Fibroblast of lung (primary cell): ENCODE data around the gene EMILIN3. TPM values are rescaled to one million over a fixed set of nuclear protein-coding genes. Genes with fewer than 3 reads are reported as not detected.
A peak's percentile ranks its signal among the peaks of the same experiment; 100 is the strongest.

Experiments used
- DNase-seq, 2 donors: peaks; one replicate each; pipeline versions ENCODE4 v3.0.0 to v3.0.0-alpha.2; 2010; ENCODE audit warnings: low read depth in 2 of 2
- H2AFZ ChIP-seq: 2 replicates; pipeline ENCODE4 v1.5.1; 2012; ENCODE audit warnings: low read length, control low read depth, inconsistent platforms
- H3K27ac ChIP-seq: 2 replicates; pipeline ENCODE4 v1.5.1; 2011; ENCODE audit warnings: low read length, control low read depth; ENCODE audit not compliant: insufficient read depth
- H3K27me3 ChIP-seq: 2 replicates; pipeline ENCODE4 v1.5.1; 2011; ENCODE audit warnings: mild to moderate bottlenecking, low read length; ENCODE audit not compliant: control insufficient read depth, insufficient read depth
- H3K36me3 ChIP-seq: 2 replicates; pipeline ENCODE4 v1.5.1; 2011; ENCODE audit warnings: low read length; ENCODE audit not compliant: control insufficient read depth, insufficient read depth
- H3K4me1 ChIP-seq: 2 replicates; pipeline ENCODE4 v1.5.1; 2011; ENCODE audit warnings: low read length; ENCODE audit not compliant: control insufficient read depth, insufficient read depth; ENCODE audit errors: extremely low read depth
- H3K4me2 ChIP-seq: 2 replicates; pipeline ENCODE4 v1.5.1; 2011; ENCODE audit warnings: low read length, control low read depth; ENCODE audit not compliant: insufficient read depth; ENCODE audit errors: extremely low read depth
- H3K4me3 ChIP-seq, 4 experiments: fragments of 200-600 bp in 1 of 4; sonication (generic) in 1 of 4; replicated peaks in 1 of 4; 2 replicates each; pipeline ENCODE4 v1.5.1; 2011 to 2016; ENCODE audit warnings: low read length in 4 of 4, low read depth in 3 of 4, mild to moderate bottlenecking in 3 of 4, control low read depth in 2 of 4, inconsistent platforms in 1 of 4, mixed read lengths in 1 of 4; ENCODE audit not compliant: insufficient read depth in 1 of 4; ENCODE audit errors: control extremely low read depth in 1 of 4
- H3K79me2 ChIP-seq: 2 replicates; pipeline ENCODE4 v1.5.1; 2012; ENCODE audit warnings: mild to moderate bottlenecking, low read length, inconsistent platforms; ENCODE audit not compliant: control insufficient read depth, insufficient read depth
- H3K9ac ChIP-seq: 2 replicates; pipeline ENCODE4 v1.5.1; 2011; ENCODE audit warnings: mild to moderate bottlenecking, low read length, control low read depth; ENCODE audit not compliant: insufficient read depth
- H3K9me3 ChIP-seq: 2 replicates; pipeline ENCODE4 v1.5.1; 2012; ENCODE audit warnings: low read depth, low read length; ENCODE audit not compliant: control insufficient read depth, insufficient read depth
- H4K20me1 ChIP-seq: 2 replicates; pipeline ENCODE4 v1.5.1; 2011; ENCODE audit warnings: low read length; ENCODE audit not compliant: control insufficient read depth, insufficient read depth; ENCODE audit errors: extremely low read depth
- CTCF ChIP-seq, 2 donors: IDR thresholded peaks in 1 of 2; conservative IDR thresholded peaks in 1 of 2; 1 replicate in 1 of 2; 2 replicates in 1 of 2; pipeline ENCODE4 v1.5.1; 2011 to 2012; ENCODE audit warnings: low read length in 2 of 2, control low read depth in 1 of 2, inconsistent platforms in 1 of 2, low read depth in 1 of 2, mild to moderate bottlenecking in 1 of 2
- EZH2 ChIP-seq: IDR thresholded peaks from 2 replicates; pipeline ENCODE4 v1.5.1; 2012; ENCODE audit warnings: low read length, control low read depth, mild to moderate bottlenecking; ENCODE audit errors: missing control alignments
- polyA plus RNA-seq, 2 donors: library from polyadenylated mRNA; depleted of rRNA in 1 of 2; stranded (reverse) in 1 of 2; unstranded in 1 of 2; fragments of >200 nt; gene quantifications; 2 replicates each; pipeline ENCODE4 v1.2.1, GENCODE V29; 2011 to 2012; ENCODE audit warnings: missing spikeins in 1 of 2
- total RNA-seq: library from RNA; depleted of rRNA; stranded (reverse); fragments of >200 nt; gene quantifications from 2 replicates; pipeline ENCODE4 v1.2.1, GENCODE V29; 2014

The EMILIN3 gene
- total and polyA plus RNA-seq, 2 donors (not counting 1 experiment from before 2014, with no cell fraction given), result 0.05 to 0.17 TPM

GRCh38 chr20:41369673-41370072 lies 3.1 kb upstream of the EMILIN3 start:
- H3K27me3 ChIP-seq, result peaks cover 27% of the 10 kb centered on the region
- H3K9me3 ChIP-seq, result no peaks in the 10 kb centered on the region
- H3K36me3 ChIP-seq, result no peaks in the 10 kb centered on the region
- H3K79me2 ChIP-seq, result no peaks in the 10 kb centered on the region
- H2AFZ ChIP-seq, result no peak overlapping the region
- no peaks in the 10 kb centered on the region for H4K20me1 ChIP-seq
- H3K4me3 ChIP-seq, result no peak overlapping the region
- H3K27ac ChIP-seq, result no peak overlapping the region
- no peak for TF ChIP-seq EZH2
- no peak for DNase-seq
- no peak overlapping the region for H3K9ac ChIP-seq
- no peak overlapping the region for H3K4me2 ChIP-seq
- no peaks in the 10 kb centered on the region for H3K4me1 ChIP-seq

- no peak overlapping the region for H3K9ac ChIP-seq
- no peaks in the 10 kb centered on the region for H3K4me1 ChIP-seq
- H3K36me3 ChIP-seq, result no peaks in the 10 kb centered on the region
- H3K27me3 ChIP-seq, result peaks cover 32% of the 10 kb centered on the region
- no peak overlapping the region for H3K4me3 ChIP-seq
- TF ChIP-seq CTCF (conservative IDR thresholded peaks at IDR 0.05 in 1 of 2, IDR thresholded peaks at IDR 0.05 in 1 of 2; ENCODE audit: low read depth in 1 of 2, low read length in 2 of 2), result peak in 1 of 2 donors; percentile 3
- no peak for TF ChIP-seq EZH2
- no peak overlapping the region for H3K4me2 ChIP-seq
- no peaks in the 10 kb centered on the region for H4K20me1 ChIP-seq
- no peaks in the 10 kb centered on the region for H3K9me3 ChIP-seq
- no peak for DNase-seq
- H3K27ac ChIP-seq, result no peak overlapping the region
- H3K79me2 ChIP-seq, result no peaks in the 10 kb centered on the region
- no peak overlapping the region for H2AFZ ChIP-seq
Observed at GRCh38 chr20:41367956-41368355, 1.3 kb upstream of the EMILIN3 start.

- Histone ChIP-seq H3K36me3 (no peaks in the 10 kb centered on the region), H4K20me1 (no peaks in the 10 kb centered on the region), H3K27me3 (peaks cover 32% of the 10 kb centered on the region), H3K9me3 (no peaks in the 10 kb centered on the region), H2AFZ (no peak overlapping the region), H3K4me2 (no peak overlapping the region), H3K9ac (no peak overlapping the region), H3K4me1 (no peaks in the 10 kb centered on the region), H3K79me2 (no peaks in the 10 kb centered on the region), H3K27ac (no peak overlapping the region), H3K4me3 (no peak overlapping the region)
- no peak for TF ChIP-seq EZH2
- TF ChIP-seq CTCF (conservative IDR thresholded peaks at IDR 0.05 in 1 of 2, IDR thresholded peaks at IDR 0.05 in 1 of 2; ENCODE audit: low read depth in 1 of 2, low read length in 2 of 2), result no peak
- DNase-seq, result no peak
Observed at GRCh38 chr20:41367393-41367695, 726 bp upstream of the EMILIN3 start.
